Measurements from ENCODE around the gene MC5R. TPM values are rescaled to one million over a fixed set of nuclear protein-coding genes. Genes with fewer than 3 reads are reported as not detected.

Gene MC5R
- total RNA-seq, 1 experiment from 2014 or later, result not detected

GRCh38 chr18:13874558-13874957 is 50.6 kb downstream of the MC5R start:
- WGBS (ENCODE audit: extremely low coverage, insufficient read length, low lambda C conversion rate), result no CpG with 5 or more reads among the region's 4 CpGs
- H3K4me1 Mint-ChIP-seq, result peaks cover 20 to 28% of the 10 kb centered on the region in 2 experiments
- no peak overlapping the region for H3K27ac ChIP-seq (ENCODE audit: insufficient read length, low read depth, low read length)

More at GRCh38 chr18:13874558-13874957, 50.6 kb downstream of the MC5R start:
- no peaks in the 10 kb centered on the region for H4K20me1 ChIP-seq (ENCODE audit: control insufficient read depth, insufficient read depth, insufficient read length)
- Mint-ChIP-seq H3K27me3 (ENCODE audit: low read depth) (peaks cover 20% of the 10 kb centered on the region), H3K4me3 (no peak overlapping the region), H3K9me3 (0 out of 5 replicates have a peak, but pooled peaks cover 0 to 1% of the 10 kb centered on the region in 2 experiments), H3K27ac (no peak overlapping the region), H3K36me3 (ENCODE audit: insufficient read depth in 1 of 3, low read depth in 3 of 3) (no peaks in the 10 kb centered on the region; a peak in 1 of 7 replicates)
- H4K91ac ChIP-seq (ENCODE audit: insufficient read length, low read depth, low read length), result no peak overlapping the region
- no peak for TF ChIP-seq CTCF (conservative IDR thresholded peaks at IDR 0.05)
- H4K8ac ChIP-seq (replicated peaks; ENCODE audit: insufficient read length, low read depth, low read length), result no peak overlapping the region
- no peak overlapping the region for H2BK120ac ChIP-seq (ENCODE audit: low read depth, low read length, poor library complexity, severe bottlenecking)
- no peak overlapping the region for H4K5ac ChIP-seq (ENCODE audit: insufficient read length, low read depth, low read length)
- no peak for DNase-seq
- no peak overlapping the region for H2AK5ac ChIP-seq (ENCODE audit: insufficient read length, low read length)
- no peaks in the 10 kb centered on the region for H3K23me2 ChIP-seq (ENCODE audit: insufficient read length, low read depth, low read length, poor library complexity, severe bottlenecking)
- no peak overlapping the region for H2BK5ac ChIP-seq (ENCODE audit: insufficient read length, low read length)
- no peak overlapping the region for H2BK15ac ChIP-seq (ENCODE audit: low read depth, low read length)
- H3K4me2 ChIP-seq (ENCODE audit: insufficient read depth, insufficient read length, low read length), result no peak overlapping the region
- H3K23ac ChIP-seq (ENCODE audit: insufficient read length, low read depth, low read length), result no peak overlapping the region
- H3K56ac ChIP-seq (ENCODE audit: insufficient read length, low read depth, low read length), result no peak overlapping the region
- no peak overlapping the region for H2AFZ ChIP-seq (ENCODE audit: low read length)
- peaks cover 2% of the 10 kb centered on the region; the same call in 1 of the 2 replicates for H3K27me3 ChIP-seq (ENCODE audit: insufficient read depth, low read length)
- no peak overlapping the region for H3K4ac ChIP-seq (ENCODE audit: low read depth, low read length)
- no peaks in the 10 kb centered on the region for H3K9me3 ChIP-seq (ENCODE audit: control insufficient read depth, low read depth, low read length)
- H3K18ac ChIP-seq (ENCODE audit: insufficient read length, low read depth, low read length), result no peak overlapping the region
- H3K4me1 ChIP-seq (ENCODE audit: insufficient read depth, low read length), result no peaks in the 10 kb centered on the region
- H2BK12ac ChIP-seq (ENCODE audit: insufficient read length, low read depth, low read length), result no peak overlapping the region
- H3T11ph ChIP-seq (ENCODE audit: low read length), result no peak overlapping the region
- no peak overlapping the region for H3K14ac ChIP-seq (ENCODE audit: insufficient read depth, low read length)
- no peaks in the 10 kb centered on the region for H3K79me2 ChIP-seq (ENCODE audit: insufficient read depth, low read length)
- H3K79me1 ChIP-seq (ENCODE audit: insufficient read depth, low read depth, low read length, poor library complexity, severe bottlenecking), result no peaks in the 10 kb centered on the region
- H2BK20ac ChIP-seq (ENCODE audit: low read depth, low read length, poor library complexity, severe bottlenecking), result no peak overlapping the region
- H3K9ac ChIP-seq (ENCODE audit: extremely low read depth, insufficient read length, low read length), result no peak overlapping the region

Other genes with a start within 250 kb of the MC5R start
- 21.3 and 22.5 TPM in 2 replicates for gene FAM210A, start 97.6 kb upstream of the MC5R start, total RNA-seq (2021)
- 61.8 and 66.3 TPM in 2 replicates for gene RNMT, start 97.5 kb upstream of the MC5R start, total RNA-seq (2021)
- gene MC2R, start 91.4 kb downstream of the MC5R start, total RNA-seq (2021), result not detected in 2 replicates

Data from H9 (cell line).